Gastroesophageal sphincter (tissue), 4 donors: ENCODE results near the gene UBQLN4. TPM values are rescaled to one million over a fixed set of nuclear protein-coding genes. Genes with fewer than 3 reads are reported as not detected.

Experiments
- ATAC-seq: fragments of 150-250 bp; one replicate; pipeline ENCODE4 v1.9.1; 2016; ENCODE audit warnings: mild to moderate bottlenecking, moderate library complexity
- H3K27ac ChIP-seq, 4 donors: fragments of 200-600 bp; sonication (generic) in 3 of 4; 1 replicate in 3 of 4; 2 replicates in 1 of 4; pipeline ENCODE4 v1.5.1; 2016 to 2019
- H3K27me3 ChIP-seq: fragments of 200-600 bp; sonication (generic); one replicate; pipeline ENCODE4 v1.5.1; 2019
- H3K36me3 ChIP-seq, 2 donors: fragments of 200-600 bp; sonication (generic); one replicate each; pipeline ENCODE4 v1.5.1; 2019; ENCODE audit warnings: control low read depth in 1 of 2
- H3K4me1 ChIP-seq, 3 donors: fragments of 200-600 bp; sonication (generic); 1 replicate in 2 of 3; 2 replicates in 1 of 3; pipeline ENCODE4 v1.5.1; 2016 to 2019; ENCODE audit warnings: control low read depth in 2 of 3
- H3K4me3 ChIP-seq, 2 donors: fragments of 200-600 bp; sonication (generic); one replicate each; pipeline ENCODE4 v1.5.1; 2019; ENCODE audit warnings: mild to moderate bottlenecking in 1 of 2, moderate library complexity in 1 of 2
- H3K9me3 ChIP-seq, 3 donors: fragments of 200-600 bp; sonication (generic); one replicate each; pipeline ENCODE4 v1.5.1; 2017 to 2019; ENCODE audit warnings: control low read depth in 2 of 3
- CTCF ChIP-seq, 4 experiments: fragments of 200-600 bp in 2 of 4; fragments of 450-650 bp in 2 of 4; sonication (generic) in 1 of 4; IDR thresholded peaks; one replicate each; pipeline ENCODE4 v1.5.1; 2017 to 2019; ENCODE audit warnings: antibody characterized with exemption in 4 of 4, mild to moderate bottlenecking in 2 of 4, moderate library complexity in 2 of 4
- EP300 ChIP-seq: sonication (generic); formaldehyde crosslinking; IDR thresholded peaks from one replicate; pipeline ENCODE4 v1.6.1; 2017; ENCODE audit warnings: antibody characterized with exemption, mild to moderate bottlenecking
- POLR2A ChIP-seq, 2 donors: fragments of 450-650 bp; IDR thresholded peaks; one replicate each; pipeline ENCODE4 v1.6.1; 2017; ENCODE audit warnings: antibody characterized with exemption in 2 of 2, mild to moderate bottlenecking in 2 of 2, moderate library complexity in 1 of 2
- POLR2AphosphoS5 ChIP-seq: sonication (generic); formaldehyde crosslinking; IDR thresholded peaks from one replicate; pipeline ENCODE4 v1.6.1; 2017; ENCODE audit warnings: antibody characterized with exemption
- WGBS, 2 donors: methylation state at CpG; one replicate each; pipeline ENCODE4 v1.1.5; 2018; ENCODE audit warnings: low coverage in 1 of 2; 5-methylcytosine and 5-hydroxymethylcytosine counted together
- total RNA-seq, 4 donors: library from RNA; depleted of rRNA; stranded (reverse); fragments of >200 nt; gene quantifications; one replicate each; pipeline ENCODE4 v1.1.0, GENCODE V29; 2016

The UBQLN4 gene
- total RNA-seq, 4 donors from 2014 or later, result 19.6 to 29.6 (median 24.8) TPM

- TF ChIP-seq EP300 (no peak), CTCF (IDR thresholded peaks at IDR 0.05) (no peak), POLR2AphosphoS5 (no peak), POLR2A (IDR thresholded peaks at IDR 0.05) (no peak)
- no peak for ATAC-seq
- WGBS, 2 donors, result 82 to 100% methylated on average over 2 of the region's 3 CpGs
- no peaks in the 10 kb centered on the region for H3K36me3 ChIP-seq
- peaks cover 0 to 1% (median 0%) of the 10 kb centered on the region in 3 donors for H3K4me1 ChIP-seq
- H3K9me3 ChIP-seq, result no peaks in the 10 kb centered on the region
- no peaks in the 10 kb centered on the region for H3K27me3 ChIP-seq
- H3K27ac ChIP-seq, result no peak overlapping the region
- no peak overlapping the region for H3K4me3 ChIP-seq
Measured at GRCh38 chr1:156069490-156070455, 16.2 kb upstream of the UBQLN4 start.

- Histone ChIP-seq H3K4me1 (no peaks in the 10 kb centered on the region), H3K36me3 (no peaks in the 10 kb centered on the region), H3K27me3 (no peaks in the 10 kb centered on the region), H3K4me3 (no peak overlapping the region), H3K27ac (no peak overlapping the region), H3K9me3 (no peaks in the 10 kb centered on the region)
- no peak for ATAC-seq
- TF ChIP-seq POLR2AphosphoS5, result no peak
- no peak for TF ChIP-seq EP300
- TF ChIP-seq POLR2A (IDR thresholded peaks at IDR 0.05), result no peak
- 56% methylated on average over 2 of the region's 2 CpGs; no CpG with 5 or more reads in 1 of the 2 donors for WGBS, 2 donors
Measured at GRCh38 chr1:156067262-156067661, 13.7 kb upstream of the UBQLN4 start.

GRCh38 chr1:156065871-156066270, 12.3 kb upstream of the UBQLN4 start:
- no peaks in the 10 kb centered on the region for H3K36me3 ChIP-seq
- no peaks in the 10 kb centered on the region for H3K4me1 ChIP-seq
- 53% methylated on average over 3 of the region's 16 CpGs; no CpG with 5 or more reads in 1 of the 2 donors for WGBS, 2 donors
- no peak for TF ChIP-seq CTCF (IDR thresholded peaks at IDR 0.05)
- no peak for TF ChIP-seq POLR2AphosphoS5
- TF ChIP-seq EP300, result no peak
- TF ChIP-seq POLR2A (IDR thresholded peaks at IDR 0.05), result no peak
- no peak for ATAC-seq
- no peaks in the 10 kb centered on the region for H3K9me3 ChIP-seq
- H3K4me3 ChIP-seq, result no peak overlapping the region
- no peaks in the 10 kb centered on the region for H3K27me3 ChIP-seq
- H3K27ac ChIP-seq, result no peak overlapping the region

- H3K4me3 ChIP-seq, result no peak overlapping the region
- no peak overlapping the region for H3K27ac ChIP-seq
- ATAC-seq, result no peak
- H3K9me3 ChIP-seq, result no peaks in the 10 kb centered on the region
- H3K27me3 ChIP-seq, result no peaks in the 10 kb centered on the region
- 90% methylated on average over 3 of the region's 3 CpGs for WGBS, 2 donors
- H3K36me3 ChIP-seq, result no peaks in the 10 kb centered on the region
- no peaks in the 10 kb centered on the region for H3K4me1 ChIP-seq
- no peak for TF ChIP-seq EP300
- TF ChIP-seq CTCF (IDR thresholded peaks at IDR 0.05), result no peak
- no peak for TF ChIP-seq POLR2A (IDR thresholded peaks at IDR 0.05)
- no peak for TF ChIP-seq POLR2AphosphoS5
Measured at GRCh38 chr1:156065212-156065611, 11.6 kb upstream of the UBQLN4 start.

GRCh38 chr1:156064615-156065014, 11.0 kb upstream of the UBQLN4 start:
- Histone ChIP-seq H3K4me1 (no peaks in the 10 kb centered on the region), H3K4me3 (no peak overlapping the region), H3K27me3 (no peaks in the 10 kb centered on the region), H3K27ac (no peak overlapping the region), H3K36me3 (no peaks in the 10 kb centered on the region), H3K9me3 (no peaks in the 10 kb centered on the region)
- no peak for ATAC-seq
- 100% methylated on average over 1 of the region's 2 CpGs; no CpG with 5 or more reads in 1 of the 2 donors for whole genome bisulfite sequencing, 2 donors
- TF ChIP-seq CTCF (IDR thresholded peaks at IDR 0.05) (no peak), EP300 (no peak), POLR2A (IDR thresholded peaks at IDR 0.05) (no peak), POLR2AphosphoS5 (no peak)
